GM23338 (cell line): Measurements from ENCODE around the gene C16orf74.

Experiments
- CREB1 ChIP-seq: fragments of 250-450 bp; sonication (Bioruptor Pico); IDR thresholded peaks from 2 replicates; pipeline ENCODE4 v1.5.0; 2020; ENCODE audit warnings: low read depth, mild to moderate bottlenecking, moderate library complexity
- CTCF ChIP-seq, 2 experiments: fragments of 200-600 bp in 1 of 2; sonication (generic) in 1 of 2; conservative IDR thresholded peaks; 2 replicates each; pipeline versions ENCODE4 v1.5.1 to v1.6.1; 2016 to 2017; ENCODE audit warnings: antibody characterized with exemption in 2 of 2, low read depth in 2 of 2, mild to moderate bottlenecking in 2 of 2, moderate library complexity in 1 of 2
- ETS1 ChIP-seq: IDR thresholded peaks from 2 replicates; pipeline ENCODE4 v1.6.1; 2016; ENCODE audit warnings: antibody characterized with exemption
- EZH2 ChIP-seq: fragments of 200-600 bp; sonication (generic); IDR thresholded peaks from one replicate; pipeline ENCODE4 v1.8.0; 2017; ENCODE audit warnings: antibody characterized with exemption, mild to moderate bottlenecking, low read depth; ENCODE audit not compliant: unreplicated experiment
- EZH2phosphoT487 ChIP-seq: fragments of 200-600 bp; sonication (generic); IDR thresholded peaks from one replicate; pipeline ENCODE4 v1.8.1; 2018; ENCODE audit warnings: antibody characterized with exemption; ENCODE audit not compliant: unreplicated experiment
- JUNB ChIP-seq: IDR thresholded peaks from one replicate; pipeline ENCODE4 v1.6.1; 2016; ENCODE audit warnings: antibody characterized with exemption; ENCODE audit not compliant: unreplicated experiment
- NANOG ChIP-seq: IDR thresholded peaks from 2 replicates; pipeline ENCODE4 v1.6.1; 2016; ENCODE audit warnings: antibody characterized with exemption, borderline replicate concordance
- POLR2AphosphoS5 ChIP-seq: IDR thresholded peaks from 2 replicates; pipeline ENCODE4 v1.6.1; 2016; ENCODE audit warnings: antibody characterized with exemption, low read depth
- REST ChIP-seq: IDR thresholded peaks from one replicate; pipeline ENCODE4 v1.6.1; 2018; ENCODE audit warnings: antibody characterized with exemption; ENCODE audit not compliant: unreplicated experiment
- STAT1 ChIP-seq: IDR thresholded peaks from one replicate; pipeline ENCODE4 v1.6.1; 2016; ENCODE audit warnings: antibody characterized with exemption; ENCODE audit not compliant: unreplicated experiment
- ZNF114 ChIP-seq: fragments of 250-450 bp; sonication (Bioruptor Pico); IDR thresholded peaks from 2 replicates; pipeline ENCODE4 v1.5.0; 2020; ENCODE audit warnings: mild to moderate bottlenecking, moderate library complexity
- ZNF331 ChIP-seq: fragments of 250-450 bp; sonication (Bioruptor Pico); IDR thresholded peaks from 2 replicates; pipeline ENCODE4 v1.5.0; 2020; ENCODE audit warnings: low read depth, mild to moderate bottlenecking, moderate library complexity

GRCh38 chr16:85762970-85763369, 12.1 kb upstream of the C16orf74 start:
- TF ChIP-seq CTCF (conservative IDR thresholded peaks at IDR 0.05; ENCODE audit: low read depth in 2 of 2), result no peak
- TF ChIP-seq POLR2AphosphoS5, result no peak
- TF ChIP-seq REST, result no peak
- TF ChIP-seq STAT1, result no peak
- no peak for TF ChIP-seq ETS1
- TF ChIP-seq CREB1, result no peak
- TF ChIP-seq JUNB, result no peak
- TF ChIP-seq EZH2, result no peak
- no peak for TF ChIP-seq EZH2phosphoT487
- no peak for TF ChIP-seq ZNF114 (CRISPR knock-in tag)
- TF ChIP-seq NANOG, result no peak
- no peak for TF ChIP-seq ZNF331
